Measurements from ENCODE around the gene TSC22D1.

DNA sequence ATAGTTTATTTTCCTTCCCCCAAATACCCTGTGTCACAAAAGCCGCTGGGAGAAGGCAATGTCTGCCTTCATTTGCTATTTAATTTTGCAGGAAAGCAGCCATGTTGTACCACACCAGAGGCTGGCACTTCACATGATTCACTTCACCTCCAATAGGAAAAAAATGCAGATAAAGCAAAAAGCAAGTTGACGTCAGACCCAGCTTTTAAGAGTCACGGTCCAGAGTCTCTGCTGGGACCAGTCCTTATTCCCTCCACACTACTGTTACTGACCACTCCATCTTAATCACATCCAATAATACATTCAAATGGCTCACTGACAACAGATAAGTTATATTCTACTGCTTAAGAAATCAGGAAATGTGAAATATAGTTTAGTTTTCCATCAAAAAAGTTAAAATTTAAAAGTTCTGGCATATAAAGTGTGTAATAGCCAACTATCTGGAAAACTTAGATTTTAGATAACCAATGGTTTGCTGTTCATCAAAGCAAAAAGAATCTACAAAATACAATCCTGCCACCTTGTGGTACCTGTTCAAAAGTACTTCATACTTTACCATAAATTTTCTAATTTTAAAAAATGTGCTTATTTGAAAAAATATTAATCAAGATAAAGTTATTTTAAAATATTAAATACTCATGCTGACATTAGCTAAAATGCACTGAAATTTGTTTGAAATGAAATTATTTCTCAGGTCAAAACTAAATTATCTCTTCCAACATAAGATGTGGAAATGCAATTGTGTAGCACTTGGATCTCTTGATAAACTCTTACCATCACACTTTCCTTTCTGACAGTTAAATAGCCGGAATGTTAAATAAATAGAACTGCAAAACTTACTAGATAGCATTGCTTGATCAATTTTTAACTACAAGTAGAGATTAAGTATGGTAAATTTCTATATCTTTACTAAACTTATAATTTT, 105.2 kb downstream of the TSC22D1 start:
- TF ChIP-seq, protein P1, sequence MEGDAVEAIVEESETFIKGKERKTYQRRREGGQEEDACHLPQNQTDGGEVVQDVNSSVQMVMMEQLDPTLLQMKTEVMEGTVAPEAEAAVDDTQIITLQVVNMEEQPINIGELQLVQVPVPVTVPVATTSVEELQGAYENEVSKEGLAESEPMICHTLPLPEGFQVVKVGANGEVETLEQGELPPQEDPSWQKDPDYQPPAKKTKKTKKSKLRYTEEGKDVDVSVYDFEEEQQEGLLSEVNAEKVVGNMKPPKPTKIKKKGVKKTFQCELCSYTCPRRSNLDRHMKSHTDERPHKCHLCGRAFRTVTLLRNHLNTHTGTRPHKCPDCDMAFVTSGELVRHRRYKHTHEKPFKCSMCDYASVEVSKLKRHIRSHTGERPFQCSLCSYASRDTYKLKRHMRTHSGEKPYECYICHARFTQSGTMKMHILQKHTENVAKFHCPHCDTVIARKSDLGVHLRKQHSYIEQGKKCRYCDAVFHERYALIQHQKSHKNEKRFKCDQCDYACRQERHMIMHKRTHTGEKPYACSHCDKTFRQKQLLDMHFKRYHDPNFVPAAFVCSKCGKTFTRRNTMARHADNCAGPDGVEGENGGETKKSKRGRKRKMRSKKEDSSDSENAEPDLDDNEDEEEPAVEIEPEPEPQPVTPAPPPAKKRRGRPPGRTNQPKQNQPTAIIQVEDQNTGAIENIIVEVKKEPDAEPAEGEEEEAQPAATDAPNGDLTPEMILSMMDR (IDR thresholded peaks at IDR 0.05), result no peak
- no peak for TF ChIP-seq POLR2A (IDR thresholded peaks at IDR 0.05)

Measured in lower leg skin (tissue), 3 donors.